Neural crest cell (in vitro differentiated cells): Measurements from ENCODE around the gene RELL1. TPM values are rescaled to one million over a fixed set of nuclear protein-coding genes. Genes with fewer than 3 reads are reported as not detected.
A peak's percentile ranks its signal among the peaks of the same experiment; 100 is the strongest.

Experiments used
- DNase-seq: peaks from one replicate; pipeline ENCODE4 v3.0.0; 2021; ENCODE audit warnings: low read depth, mixed read lengths, low spot score
- H3K27ac Mint-ChIP-seq: one replicate; pipeline ENCODE4 v1.8.0; 2021; ENCODE audit warnings: mild to moderate bottlenecking, mixed read lengths; ENCODE audit not compliant: unreplicated experiment
- H3K27me3 Mint-ChIP-seq: 2 replicates; pipeline ENCODE4 v1.8.0; 2021; ENCODE audit warnings: low read depth, mild to moderate bottlenecking, mixed read lengths
- H3K36me3 Mint-ChIP-seq: 2 replicates; pipeline ENCODE4 v1.8.0; 2021; ENCODE audit warnings: low read depth, mild to moderate bottlenecking, mixed read lengths
- H3K4me1 Mint-ChIP-seq: 2 replicates; pipeline ENCODE4 v1.8.0; 2021; ENCODE audit warnings: mixed read lengths
- H3K4me3 Mint-ChIP-seq: one replicate; pipeline ENCODE4 v1.8.0; 2021; ENCODE audit warnings: mild to moderate bottlenecking, mixed read lengths
- H3K9me3 Mint-ChIP-seq: 2 replicates; pipeline ENCODE4 v1.8.0; 2021; ENCODE audit warnings: mixed read lengths
- total RNA-seq: library from RNA; stranded (reverse); gene quantifications from 2 replicates; pipeline ENCODE4 v1.2.1, GENCODE V29; 2021
- TF ChIP-seq, protein P1 (sequence below): fragments of 200-600 bp; sonication (generic); conservative IDR thresholded peaks from 2 replicates; pipeline ENCODE4 v1.5.0; 2021; ENCODE audit warnings: antibody characterized with exemption, mild to moderate bottlenecking

RELL1 gene
- total RNA-seq, 1 donor from 2014 or later: 30.3 TPM

DNA sequence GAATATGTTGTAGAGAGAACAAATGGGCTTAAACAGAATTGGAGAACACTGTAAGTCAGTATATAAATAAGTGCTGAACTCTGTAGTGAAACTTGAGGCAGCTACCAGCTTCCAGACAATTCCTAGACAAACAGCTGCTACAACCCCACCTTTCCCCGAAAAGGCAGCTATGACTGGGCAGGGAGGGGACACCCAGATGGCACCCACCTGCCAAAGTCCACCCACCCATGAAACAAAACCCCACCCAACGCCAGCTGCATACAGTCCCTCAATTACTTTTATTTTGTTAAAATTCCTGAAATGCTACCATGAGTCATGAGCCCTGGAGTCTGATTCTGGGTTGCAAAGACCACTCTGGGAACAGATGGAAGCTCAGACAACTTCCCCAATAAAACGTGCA, 24.4 kb downstream of the RELL1 start:
- TF ChIP-seq, protein P1, sequence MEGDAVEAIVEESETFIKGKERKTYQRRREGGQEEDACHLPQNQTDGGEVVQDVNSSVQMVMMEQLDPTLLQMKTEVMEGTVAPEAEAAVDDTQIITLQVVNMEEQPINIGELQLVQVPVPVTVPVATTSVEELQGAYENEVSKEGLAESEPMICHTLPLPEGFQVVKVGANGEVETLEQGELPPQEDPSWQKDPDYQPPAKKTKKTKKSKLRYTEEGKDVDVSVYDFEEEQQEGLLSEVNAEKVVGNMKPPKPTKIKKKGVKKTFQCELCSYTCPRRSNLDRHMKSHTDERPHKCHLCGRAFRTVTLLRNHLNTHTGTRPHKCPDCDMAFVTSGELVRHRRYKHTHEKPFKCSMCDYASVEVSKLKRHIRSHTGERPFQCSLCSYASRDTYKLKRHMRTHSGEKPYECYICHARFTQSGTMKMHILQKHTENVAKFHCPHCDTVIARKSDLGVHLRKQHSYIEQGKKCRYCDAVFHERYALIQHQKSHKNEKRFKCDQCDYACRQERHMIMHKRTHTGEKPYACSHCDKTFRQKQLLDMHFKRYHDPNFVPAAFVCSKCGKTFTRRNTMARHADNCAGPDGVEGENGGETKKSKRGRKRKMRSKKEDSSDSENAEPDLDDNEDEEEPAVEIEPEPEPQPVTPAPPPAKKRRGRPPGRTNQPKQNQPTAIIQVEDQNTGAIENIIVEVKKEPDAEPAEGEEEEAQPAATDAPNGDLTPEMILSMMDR: no peak
- H3K27me3 Mint-ChIP-seq: no peaks in the 10 kb centered on the region
- H3K4me1 Mint-ChIP-seq: peaks cover 70% of the 10 kb centered on the region
- H3K27ac Mint-ChIP-seq: peak overlapping the region; percentile 88
- peak overlapping the region; percentile 38 for H3K4me3 Mint-ChIP-seq
- DNase-seq: no peak
- H3K9me3 Mint-ChIP-seq: no peaks in the 10 kb centered on the region
- peaks cover 9% of the 10 kb centered on the region for H3K36me3 Mint-ChIP-seq

DNA sequence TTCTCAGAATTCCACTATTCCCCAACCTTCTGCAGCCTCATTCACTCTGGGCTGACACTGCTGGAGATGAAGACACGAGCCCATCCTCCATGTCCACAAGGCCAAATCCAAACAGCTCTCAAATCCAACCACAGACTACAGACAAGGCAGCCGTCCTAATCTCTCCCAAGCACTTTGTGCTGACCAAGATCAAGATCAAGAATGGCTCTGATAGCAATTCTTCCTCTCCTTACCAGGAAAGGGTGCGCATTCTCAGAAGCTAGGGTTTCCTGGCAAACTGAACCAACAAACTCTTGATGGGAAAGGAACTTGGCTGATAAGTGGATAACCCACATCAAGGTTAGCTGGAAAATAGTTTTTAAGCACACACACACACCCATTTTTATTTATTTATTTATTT, 26.5 kb downstream of the RELL1 start:
- H3K36me3 Mint-ChIP-seq: peaks cover 18% of the 10 kb centered on the region
- no peak overlapping the region for H3K27ac Mint-ChIP-seq
- no peaks in the 10 kb centered on the region for H3K27me3 Mint-ChIP-seq
- peaks cover 49% of the 10 kb centered on the region for H3K4me1 Mint-ChIP-seq
- peaks cover 5% of the 10 kb centered on the region for H3K9me3 Mint-ChIP-seq
- TF ChIP-seq, protein P1: no peak
- H3K4me3 Mint-ChIP-seq: no peak overlapping the region
- no peak for DNase-seq

DNA sequence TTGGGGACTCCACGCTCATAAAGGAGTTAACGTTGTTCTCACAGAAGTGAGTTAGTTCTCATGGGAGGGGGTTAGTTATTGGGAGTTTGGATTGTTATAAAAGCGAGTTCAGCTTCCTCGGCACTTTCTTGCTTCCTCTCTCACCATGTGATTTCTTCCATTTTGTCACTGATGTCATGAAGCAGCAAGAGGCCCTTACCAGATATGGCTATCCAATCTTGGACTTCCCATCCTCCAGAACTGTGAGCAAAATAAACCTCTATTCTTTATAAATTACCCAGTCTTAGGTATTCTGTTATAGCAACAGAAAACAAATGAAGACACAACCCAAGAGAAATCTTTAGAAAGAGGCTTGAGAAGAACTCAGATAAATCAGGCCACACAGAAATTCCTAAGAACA, 29.5 kb downstream of the RELL1 start:
- no peak for DNase-seq
- H3K27me3 Mint-ChIP-seq: no peaks in the 10 kb centered on the region
- TF ChIP-seq, protein P1: no peak
- peaks cover 28% of the 10 kb centered on the region for H3K4me1 Mint-ChIP-seq
- H3K27ac Mint-ChIP-seq: no peak overlapping the region
- peaks cover 5% of the 10 kb centered on the region for H3K9me3 Mint-ChIP-seq
- no peak overlapping the region for H3K4me3 Mint-ChIP-seq
- H3K36me3 Mint-ChIP-seq: peaks cover 18% of the 10 kb centered on the region

DNA sequence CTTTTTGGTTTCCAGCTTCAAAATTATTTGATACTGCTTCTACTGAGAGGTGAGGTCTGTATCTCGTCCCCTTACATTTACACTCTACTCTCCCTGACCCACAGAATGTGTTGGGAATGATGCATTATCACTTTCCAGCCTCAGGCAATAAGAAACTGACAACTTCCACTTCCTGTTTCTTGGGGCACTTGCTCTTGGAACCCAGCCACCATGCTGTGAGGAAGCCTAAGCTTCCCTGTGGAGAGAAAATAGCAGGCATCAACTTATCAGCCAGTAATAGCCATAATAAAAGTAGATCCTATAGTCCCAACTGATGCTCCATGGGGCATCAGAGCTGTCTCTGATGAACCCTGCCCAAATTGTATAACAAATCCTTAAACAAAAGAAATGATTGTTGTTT, 32.6 kb downstream of the RELL1 start:
- Mint-ChIP-seq H3K4me1 (peaks cover 38% of the 10 kb centered on the region), H3K27me3 (no peaks in the 10 kb centered on the region), H3K36me3 (peaks cover 20% of the 10 kb centered on the region), H3K27ac (no peak overlapping the region), H3K9me3 (peaks cover 8% of the 10 kb centered on the region), H3K4me3 (no peak overlapping the region)
- TF ChIP-seq, protein P1: no peak
- DNase-seq: no peak

DNA sequence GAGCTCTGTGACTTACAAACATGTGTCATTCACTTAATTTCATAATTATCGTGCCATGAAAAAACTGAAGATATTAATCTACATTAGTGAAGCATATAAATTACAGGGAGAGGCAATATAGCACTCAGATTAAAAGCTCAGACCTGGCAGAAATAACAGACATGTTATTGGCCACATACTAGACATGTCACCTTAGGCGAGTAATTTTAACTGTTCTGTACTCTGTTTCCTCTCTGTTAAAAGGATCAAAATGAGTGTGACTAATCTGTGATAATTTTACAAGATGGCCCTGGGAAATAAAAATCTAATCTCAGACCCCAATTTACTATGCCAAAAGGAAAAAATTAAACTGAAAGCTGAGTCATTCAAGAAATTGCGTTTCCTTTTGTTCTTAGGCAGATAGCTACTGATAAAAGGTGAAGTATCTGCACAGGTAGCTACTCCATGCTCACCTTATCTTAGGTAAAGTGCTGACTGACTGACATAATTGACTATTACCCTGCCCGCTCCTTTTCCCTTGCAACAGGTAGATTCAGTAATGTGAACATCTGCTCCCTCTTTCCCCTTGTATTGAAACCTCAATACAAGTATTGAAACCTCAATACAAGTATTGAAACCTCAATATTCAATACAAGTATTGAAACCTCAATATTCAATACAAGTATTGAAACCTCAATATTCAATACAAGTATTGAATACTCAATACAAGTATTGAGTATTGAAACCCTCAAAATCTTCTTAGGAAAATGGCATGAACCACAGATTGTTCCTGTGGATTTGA, 33.2 kb downstream of the RELL1 start:
- H3K4me1 Mint-ChIP-seq: peaks cover 43% of the 10 kb centered on the region
- no peak overlapping the region for H3K27ac Mint-ChIP-seq
- no peak overlapping the region for H3K4me3 Mint-ChIP-seq
- no peaks in the 10 kb centered on the region for H3K27me3 Mint-ChIP-seq
- TF ChIP-seq, protein P1: no peak
- DNase-seq: no peak
- peaks cover 20% of the 10 kb centered on the region for H3K36me3 Mint-ChIP-seq
- H3K9me3 Mint-ChIP-seq: peaks cover 8% of the 10 kb centered on the region
